B cell (primary cell): Measurements from ENCODE around the gene CCR5. TPM values are rescaled to one million over a fixed set of nuclear protein-coding genes. Genes with fewer than 3 reads are reported as not detected.

Source experiments
- ATAC-seq: fragments of 200-7000 bp; cut with Tn5 transposase; one replicate; pipeline ENCODE4 v1.10.0; 2021; ENCODE audit warnings: low read depth, mild to moderate bottlenecking, moderate number of reproducible peaks, moderate library complexity
- CTCF ChIA-PET: fragments of 350-600 bp; sonication (Branson Sonifier 250); formaldehyde crosslinking; loops from one replicate; lab custom pipeline; 2021; ENCODE audit warnings: antibody characterized with exemption, inconsistent platforms; lab: Charles Lee
- POLR2A ChIA-PET: fragments of 350-600 bp; sonication (Branson Sonifier 250); formaldehyde crosslinking; loops from one replicate; lab custom pipeline; 2021; ENCODE audit warnings: antibody characterized with exemption; lab: Charles Lee
- DNase-seq: peaks from one replicate; pipeline ENCODE4 v3.0.0; 2013
- H2AFZ ChIP-seq: 2 replicates; pipeline ENCODE4 v1.6.1; 2012; ENCODE audit warnings: mild to moderate bottlenecking, low read depth, low read length; ENCODE audit not compliant: insufficient read depth, poor library complexity, severe bottlenecking
- H3K27ac ChIP-seq, 2 donors: 1 replicate in 1 of 2; 2 replicates in 1 of 2; pipeline ENCODE4 v1.5.1; 2012 to 2013; ENCODE audit warnings: low read length in 2 of 2, mild to moderate bottlenecking in 2 of 2, moderate library complexity in 1 of 2
- H3K27me3 ChIP-seq, 4 experiments: fragments of 200-600 bp in 1 of 4; sonication (generic) in 1 of 4; replicated peaks in 1 of 4; 1 replicate in 2 of 4; 2 replicates in 2 of 4; pipeline versions ENCODE4 v1.6.1 to v1.7.0; 2013 to 2016; ENCODE audit warnings: low read length in 3 of 4, mild to moderate bottlenecking in 2 of 4, mixed read lengths in 1 of 4, moderate library complexity in 1 of 4; ENCODE audit not compliant: insufficient read depth in 4 of 4, control insufficient read depth in 3 of 4; ENCODE audit errors: control extremely low read depth in 1 of 4
- H3K36me3 ChIP-seq, 2 experiments: replicated peaks in 1 of 2; 1 replicate in 1 of 2; 2 replicates in 1 of 2; pipeline versions ENCODE4 v1.6.1 to v1.7.1; 2013; ENCODE audit warnings: low read length in 1 of 2; ENCODE audit not compliant: insufficient read depth in 2 of 2, control insufficient read depth in 1 of 2; ENCODE audit errors: control extremely low read depth in 1 of 2, extremely low read depth in 1 of 2
- H3K4me1 ChIP-seq, 2 donors: fragments of 200-600 bp in 1 of 2; sonication (generic) in 1 of 2; 1 replicate in 1 of 2; 2 replicates in 1 of 2; pipeline versions ENCODE4 v1.5.1 to v1.6.1; 2013 to 2017; ENCODE audit warnings: low read length in 2 of 2; ENCODE audit not compliant: control insufficient read depth in 2 of 2, insufficient read depth in 2 of 2
- H3K4me2 ChIP-seq: replicated peaks from 2 replicates; pipeline ENCODE3; 2012; ENCODE audit warnings: mild to moderate bottlenecking, low read depth, low read length; ENCODE audit not compliant: poor library complexity, severe bottlenecking
- H3K4me3 ChIP-seq, 5 experiments: fragments of 200-600 bp in 1 of 5; sonication (generic) in 1 of 5; 1 replicate in 3 of 5; 2 replicates in 2 of 5; pipeline versions ENCODE4 v1.5.1 to v1.7.0; 2011 to 2016; ENCODE audit warnings: low read length in 4 of 5, mild to moderate bottlenecking in 4 of 5, low read depth in 2 of 5, control low read depth in 1 of 5, moderate library complexity in 1 of 5; ENCODE audit not compliant: insufficient read depth in 1 of 5; ENCODE audit errors: control extremely low read depth in 1 of 5, extremely low read depth in 1 of 5
- H3K79me2 ChIP-seq: fragments of 200-600 bp; sonication (generic); one replicate; pipeline ENCODE4 v1.6.0; 2016; ENCODE audit warnings: low read length; ENCODE audit not compliant: control insufficient read depth, insufficient read depth
- H3K9ac ChIP-seq: fragments of 200-600 bp; sonication (generic); 2 replicates; pipeline ENCODE4 v1.6.1; 2017; ENCODE audit warnings: mild to moderate bottlenecking, low read length, moderate library complexity
- H3K9me3 ChIP-seq, 3 donors: one replicate each; pipeline versions ENCODE4 v1.6.1 to v1.7.1; 2013; ENCODE audit warnings: low read length in 2 of 3; ENCODE audit not compliant: control insufficient read depth in 2 of 3, insufficient read depth in 1 of 3; ENCODE audit errors: control extremely low read depth in 1 of 3
- H4K20me1 ChIP-seq: 2 replicates; pipeline ENCODE4 v1.6.0; 2012; ENCODE audit warnings: mild to moderate bottlenecking, low read length; ENCODE audit not compliant: insufficient read depth, control insufficient read depth, poor library complexity, severe bottlenecking
- H3K27ac Mint-ChIP-seq: one replicate; pipeline ENCODE4 v1.8.0; 2021; ENCODE audit warnings: mixed read lengths
- H3K27me3 Mint-ChIP-seq: one replicate; pipeline ENCODE4 v1.8.0; 2021; ENCODE audit warnings: mixed read lengths
- H3K4me1 Mint-ChIP-seq: one replicate; pipeline ENCODE4 v1.8.0; 2021; ENCODE audit warnings: mixed read lengths
- H3K4me3 Mint-ChIP-seq: one replicate; pipeline ENCODE4 v1.8.0; 2021; ENCODE audit warnings: mixed read lengths
- H3K9me3 Mint-ChIP-seq: one replicate; pipeline ENCODE4 v1.8.0; 2022; ENCODE audit warnings: mixed read lengths; ENCODE audit not compliant: insufficient read depth
- CTCF ChIP-seq: fragments of 200-600 bp; IDR thresholded peaks from one replicate; pipeline ENCODE4 v1.8.0; 2022; ENCODE audit warnings: antibody characterized with exemption, mild to moderate bottlenecking
- EZH2 ChIP-seq: IDR thresholded peaks from 2 replicates; pipeline ENCODE4 v1.6.1; 2012; ENCODE audit warnings: borderline replicate concordance, low read depth, mild to moderate bottlenecking, moderate library complexity, low read length; ENCODE audit not compliant: insufficient read depth, poor library complexity, severe bottlenecking
- WGBS: methylation state at CpG from one replicate; pipeline ENCODE4 v1.1.5; 2013; ENCODE audit warnings: missing lambda C conversion rate; ENCODE audit not compliant: insufficient coverage; 5-methylcytosine and 5-hydroxymethylcytosine counted together
- intact Hi-C: fragments of 100-400 bp; cut with micrococcal nuclease; formaldehyde crosslinking; loops from one replicate; pipeline ENCODE4 v1.10.0; 2022
- polyA plus RNA-seq: library from polyadenylated mRNA; depleted of rRNA; stranded (reverse); fragments of >200 nt; gene quantifications from 2 replicates; pipeline ENCODE4 v1.2.3, GENCODE V29; 2012
- total RNA-seq, 2 donors: library from RNA; stranded (reverse); fragments of 120-200 nt in 1 of 2; gene quantifications; 1 replicate in 1 of 2; 2 replicates in 1 of 2; pipeline versions ENCODE4 v1.2.3 to v1.2.4, GENCODE V29; 2013 to 2022

The CCR5 gene
- total and polyA plus RNA-seq, 2 donors (not counting 1 experiment from before 2014, with no cell fraction given), result 0.15 to 0.21 TPM

GRCh38 chr3:46423588-46423987, 52.8 kb downstream of the CCR5 start:
- no peaks in the 10 kb centered on the region for H3K9me3 ChIP-seq
- no peaks in the 10 kb centered on the region for H4K20me1 ChIP-seq
- no peaks in the 10 kb centered on the region for H3K27me3 Mint-ChIP-seq
- no peak overlapping the region for H3K27ac Mint-ChIP-seq
- H3K4me1 ChIP-seq, result no peaks in the 10 kb centered on the region
- H3K9ac ChIP-seq, result no peak overlapping the region
- H2AFZ ChIP-seq, result no peak overlapping the region
- H3K4me3 Mint-ChIP-seq, result no peak overlapping the region
- DNase-seq (no peak), ATAC-seq (no peak)
- H3K4me3 ChIP-seq, result no peak overlapping the region
- ChIA-PET CTCF (interaction anchor here (0.9 to 1.0 kb wide), 2 partner anchors 63 to 147 kb away, joined by 3 to 4 read pairs; no protein-coding TSS in a partner anchor), POLR2A (no interaction called here)
- no peaks in the 10 kb centered on the region for H3K9me3 Mint-ChIP-seq
- H3K79me2 ChIP-seq, result no peaks in the 10 kb centered on the region
- H3K27ac ChIP-seq, result no peak overlapping the region
- TF ChIP-seq EZH2 (no peak), CTCF (no peak)
- no peaks in the 10 kb centered on the region for H3K27me3 ChIP-seq
- no peaks in the 10 kb centered on the region for H3K4me1 Mint-ChIP-seq
- no peak overlapping the region for H3K4me2 ChIP-seq
- WGBS, result 95% methylated on average over 3 of the region's 5 CpGs
- intact Hi-C loops, result no loop called here
- H3K36me3 ChIP-seq, result no peaks in the 10 kb centered on the region

Other genes starting within 250 kb of the CCR5 start
- 0.79 and 1.1 TPM in 2 replicates for gene CCR1, start 162.6 kb upstream of the CCR5 start, total RNA-seq
- gene CCR1, start 162.6 kb upstream of the CCR5 start, polyA plus RNA-seq, result 0.39 and 0.54 TPM in 2 replicates
- gene CCR3, start 128.5 kb upstream of the CCR5 start, total RNA-seq, result not detected in 2 replicates
- 0.13 and 0.19 TPM in 2 replicates for gene CCR3, start 128.5 kb upstream of the CCR5 start, polyA plus RNA-seq
- gene CCR2, start 16.8 kb upstream of the CCR5 start, total RNA-seq, result 0.34 and 0.75 TPM in 2 replicates
- 0.23 and 0.82 TPM in 2 replicates for gene CCR2, start 16.8 kb upstream of the CCR5 start, polyA plus RNA-seq
- gene CCRL2, start 36.3 kb downstream of the CCR5 start, total RNA-seq, result 2.3 and 2.6 TPM in 2 replicates
- 2.8 and 3.3 TPM in 2 replicates for gene CCRL2, start 36.3 kb downstream of the CCR5 start, polyA plus RNA-seq
- gene LTF, start 94.0 kb downstream of the CCR5 start, total RNA-seq, result 0.22 TPM in 1 of 2 replicates, not detected in the other
- not detected in 2 replicates for gene LTF, start 94.0 kb downstream of the CCR5 start, polyA plus RNA-seq
- not detected in 2 replicates for gene RTP3, start 127.0 kb downstream of the CCR5 start, total RNA-seq
- gene RTP3, start 127.0 kb downstream of the CCR5 start, polyA plus RNA-seq, result not detected in 2 replicates
- gene LRRC2, start 195.4 kb downstream of the CCR5 start, total RNA-seq, result not detected in 2 replicates
- gene LRRC2, start 195.4 kb downstream of the CCR5 start, polyA plus RNA-seq, result 0.04 TPM in 1 of 2 replicates, not detected in the other
- not detected in 2 replicates for gene FAM240A, start 241.6 kb downstream of the CCR5 start, total RNA-seq
- not detected in 2 replicates for gene FAM240A, start 241.6 kb downstream of the CCR5 start, polyA plus RNA-seq